ENCODE data around the gene LY6G6D. TPM values are rescaled to one million over a fixed set of nuclear protein-coding genes. Genes with fewer than 3 reads are reported as not detected.

Gene LY6G6D
- total RNA-seq, 1 experiment from 2014 or later, result not detected

DNA sequence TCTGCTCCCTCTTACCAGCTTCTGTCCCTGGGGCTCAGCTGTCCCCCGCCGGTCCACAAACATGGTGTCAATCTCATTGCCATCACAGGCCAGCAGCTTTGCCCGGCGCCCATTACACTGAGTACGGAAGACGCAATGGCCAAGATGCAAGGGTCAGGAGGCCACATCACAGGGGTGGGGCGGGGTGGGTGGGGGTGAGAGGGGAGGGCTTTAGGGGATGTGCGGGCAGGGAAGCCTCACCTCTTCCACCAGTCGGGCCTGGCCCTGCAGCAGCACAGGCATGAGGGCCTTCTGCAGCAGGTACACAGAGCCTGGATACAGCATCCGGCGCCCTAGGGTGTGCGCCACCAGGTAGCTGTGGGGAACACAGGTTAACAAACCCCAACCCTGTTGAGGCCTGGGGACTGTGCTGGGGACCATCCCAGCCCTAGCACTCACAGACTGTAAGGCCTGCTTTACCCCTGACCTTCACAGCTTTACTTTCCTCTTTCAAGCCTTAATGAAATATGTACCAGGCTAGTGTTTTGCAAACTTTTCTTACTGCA is 23.5 kb upstream of the LY6G6D start:
- no peak for DNase-seq (ENCODE audit: low spot score)
- H3K9me3 Mint-ChIP-seq, result no peaks in the 10 kb centered on the region
- no peak overlapping the region for H3K4me3 Mint-ChIP-seq
- H3K27ac Mint-ChIP-seq, result no peak overlapping the region
- no peaks in the 10 kb centered on the region for H3K4me1 Mint-ChIP-seq
- H3K36me3 Mint-ChIP-seq, result peaks cover 26% of the 10 kb centered on the region
- ATAC-seq, result no peak
- TF ChIP-seq, protein P1, sequence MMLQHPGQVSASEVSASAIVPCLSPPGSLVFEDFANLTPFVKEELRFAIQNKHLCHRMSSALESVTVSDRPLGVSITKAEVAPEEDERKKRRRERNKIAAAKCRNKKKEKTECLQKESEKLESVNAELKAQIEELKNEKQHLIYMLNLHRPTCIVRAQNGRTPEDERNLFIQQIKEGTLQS (CRISPR knock-in tag; conservative IDR thresholded peaks at IDR 0.05), result no peak
- TF ChIP-seq NFYB (CRISPR knock-in tag; conservative IDR thresholded peaks at IDR 0.05; ENCODE audit: low read depth) (no peak), ETV6 (CRISPR knock-in tag; IDR thresholded peaks at IDR 0.05) (no peak), SMAD3 (CRISPR knock-in tag; IDR thresholded peaks at IDR 0.05; ENCODE audit: borderline replicate concordance) (no peak), RORB (CRISPR knock-in tag; IDR thresholded peaks at IDR 0.05) (no peak), ESRRA (CRISPR knock-in tag; IDR thresholded peaks at IDR 0.05; ENCODE audit: borderline replicate concordance) (no peak), TEAD4 (CRISPR knock-in tag; IDR thresholded peaks at IDR 0.05) (no peak), MXD4 (CRISPR knock-in tag; IDR thresholded peaks at IDR 0.05; ENCODE audit: borderline replicate concordance) (no peak), CREM (CRISPR knock-in tag; IDR thresholded peaks at IDR 0.05) (no peak), HMGA2 (CRISPR knock-in tag; IDR thresholded peaks at IDR 0.05) (no peak), JAZF1 (CRISPR knock-in tag; IDR thresholded peaks at IDR 0.05) (no peak), ZNF219 (CRISPR knock-in tag; IDR thresholded peaks at IDR 0.05; ENCODE audit: borderline replicate concordance) (no peak), SMAD4 (CRISPR knock-in tag; IDR thresholded peaks at IDR 0.05) (no peak), FOXP1 (CRISPR knock-in tag; IDR thresholded peaks at IDR 0.05; ENCODE audit: borderline replicate concordance) (no peak)
- TF ChIP-seq, protein P2, sequence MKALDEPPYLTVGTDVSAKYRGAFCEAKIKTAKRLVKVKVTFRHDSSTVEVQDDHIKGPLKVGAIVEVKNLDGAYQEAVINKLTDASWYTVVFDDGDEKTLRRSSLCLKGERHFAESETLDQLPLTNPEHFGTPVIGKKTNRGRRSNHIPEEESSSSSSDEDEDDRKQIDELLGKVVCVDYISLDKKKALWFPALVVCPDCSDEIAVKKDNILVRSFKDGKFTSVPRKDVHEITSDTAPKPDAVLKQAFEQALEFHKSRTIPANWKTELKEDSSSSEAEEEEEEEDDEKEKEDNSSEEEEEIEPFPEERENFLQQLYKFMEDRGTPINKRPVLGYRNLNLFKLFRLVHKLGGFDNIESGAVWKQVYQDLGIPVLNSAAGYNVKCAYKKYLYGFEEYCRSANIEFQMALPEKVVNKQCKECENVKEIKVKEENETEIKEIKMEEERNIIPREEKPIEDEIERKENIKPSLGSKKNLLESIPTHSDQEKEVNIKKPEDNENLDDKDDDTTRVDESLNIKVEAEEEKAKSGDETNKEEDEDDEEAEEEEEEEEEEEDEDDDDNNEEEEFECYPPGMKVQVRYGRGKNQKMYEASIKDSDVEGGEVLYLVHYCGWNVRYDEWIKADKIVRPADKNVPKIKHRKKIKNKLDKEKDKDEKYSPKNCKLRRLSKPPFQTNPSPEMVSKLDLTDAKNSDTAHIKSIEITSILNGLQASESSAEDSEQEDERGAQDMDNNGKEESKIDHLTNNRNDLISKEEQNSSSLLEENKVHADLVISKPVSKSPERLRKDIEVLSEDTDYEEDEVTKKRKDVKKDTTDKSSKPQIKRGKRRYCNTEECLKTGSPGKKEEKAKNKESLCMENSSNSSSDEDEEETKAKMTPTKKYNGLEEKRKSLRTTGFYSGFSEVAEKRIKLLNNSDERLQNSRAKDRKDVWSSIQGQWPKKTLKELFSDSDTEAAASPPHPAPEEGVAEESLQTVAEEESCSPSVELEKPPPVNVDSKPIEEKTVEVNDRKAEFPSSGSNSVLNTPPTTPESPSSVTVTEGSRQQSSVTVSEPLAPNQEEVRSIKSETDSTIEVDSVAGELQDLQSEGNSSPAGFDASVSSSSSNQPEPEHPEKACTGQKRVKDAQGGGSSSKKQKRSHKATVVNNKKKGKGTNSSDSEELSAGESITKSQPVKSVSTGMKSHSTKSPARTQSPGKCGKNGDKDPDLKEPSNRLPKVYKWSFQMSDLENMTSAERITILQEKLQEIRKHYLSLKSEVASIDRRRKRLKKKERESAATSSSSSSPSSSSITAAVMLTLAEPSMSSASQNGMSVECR (CRISPR knock-in tag; IDR thresholded peaks at IDR 0.05; ENCODE audit: borderline replicate concordance), result no peak
- TF ChIP-seq, protein P3, sequence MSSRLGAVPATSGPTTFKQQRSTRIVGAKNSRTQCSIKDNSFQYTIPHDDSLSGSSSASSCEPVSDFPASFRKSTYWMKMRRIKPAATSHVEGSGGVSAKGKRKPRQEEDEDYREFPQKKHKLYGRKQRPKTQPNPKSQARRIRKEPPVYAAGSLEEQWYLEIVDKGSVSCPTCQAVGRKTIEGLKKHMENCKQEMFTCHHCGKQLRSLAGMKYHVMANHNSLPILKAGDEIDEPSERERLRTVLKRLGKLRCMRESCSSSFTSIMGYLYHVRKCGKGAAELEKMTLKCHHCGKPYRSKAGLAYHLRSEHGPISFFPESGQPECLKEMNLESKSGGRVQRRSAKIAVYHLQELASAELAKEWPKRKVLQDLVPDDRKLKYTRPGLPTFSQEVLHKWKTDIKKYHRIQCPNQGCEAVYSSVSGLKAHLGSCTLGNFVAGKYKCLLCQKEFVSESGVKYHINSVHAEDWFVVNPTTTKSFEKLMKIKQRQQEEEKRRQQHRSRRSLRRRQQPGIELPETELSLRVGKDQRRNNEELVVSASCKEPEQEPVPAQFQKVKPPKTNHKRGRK (CRISPR knock-in tag; IDR thresholded peaks at IDR 0.05; ENCODE audit: borderline replicate concordance), result no peak
- TF ChIP-seq, protein P4, sequence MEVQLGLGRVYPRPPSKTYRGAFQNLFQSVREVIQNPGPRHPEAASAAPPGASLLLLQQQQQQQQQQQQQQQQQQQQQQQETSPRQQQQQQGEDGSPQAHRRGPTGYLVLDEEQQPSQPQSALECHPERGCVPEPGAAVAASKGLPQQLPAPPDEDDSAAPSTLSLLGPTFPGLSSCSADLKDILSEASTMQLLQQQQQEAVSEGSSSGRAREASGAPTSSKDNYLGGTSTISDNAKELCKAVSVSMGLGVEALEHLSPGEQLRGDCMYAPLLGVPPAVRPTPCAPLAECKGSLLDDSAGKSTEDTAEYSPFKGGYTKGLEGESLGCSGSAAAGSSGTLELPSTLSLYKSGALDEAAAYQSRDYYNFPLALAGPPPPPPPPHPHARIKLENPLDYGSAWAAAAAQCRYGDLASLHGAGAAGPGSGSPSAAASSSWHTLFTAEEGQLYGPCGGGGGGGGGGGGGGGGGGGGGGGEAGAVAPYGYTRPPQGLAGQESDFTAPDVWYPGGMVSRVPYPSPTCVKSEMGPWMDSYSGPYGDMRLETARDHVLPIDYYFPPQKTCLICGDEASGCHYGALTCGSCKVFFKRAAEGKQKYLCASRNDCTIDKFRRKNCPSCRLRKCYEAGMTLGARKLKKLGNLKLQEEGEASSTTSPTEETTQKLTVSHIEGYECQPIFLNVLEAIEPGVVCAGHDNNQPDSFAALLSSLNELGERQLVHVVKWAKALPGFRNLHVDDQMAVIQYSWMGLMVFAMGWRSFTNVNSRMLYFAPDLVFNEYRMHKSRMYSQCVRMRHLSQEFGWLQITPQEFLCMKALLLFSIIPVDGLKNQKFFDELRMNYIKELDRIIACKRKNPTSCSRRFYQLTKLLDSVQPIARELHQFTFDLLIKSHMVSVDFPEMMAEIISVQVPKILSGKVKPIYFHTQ (CRISPR knock-in tag; IDR thresholded peaks at IDR 0.05), result no peak
- TF ChIP-seq, protein P5, sequence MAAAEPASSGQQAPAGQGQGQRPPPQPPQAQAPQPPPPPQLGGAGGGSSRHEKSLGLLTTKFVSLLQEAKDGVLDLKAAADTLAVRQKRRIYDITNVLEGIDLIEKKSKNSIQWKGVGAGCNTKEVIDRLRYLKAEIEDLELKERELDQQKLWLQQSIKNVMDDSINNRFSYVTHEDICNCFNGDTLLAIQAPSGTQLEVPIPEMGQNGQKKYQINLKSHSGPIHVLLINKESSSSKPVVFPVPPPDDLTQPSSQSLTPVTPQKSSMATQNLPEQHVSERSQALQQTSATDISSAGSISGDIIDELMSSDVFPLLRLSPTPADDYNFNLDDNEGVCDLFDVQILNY (CRISPR knock-in tag; IDR thresholded peaks at IDR 0.05), result no peak
- TF ChIP-seq, protein P6, sequence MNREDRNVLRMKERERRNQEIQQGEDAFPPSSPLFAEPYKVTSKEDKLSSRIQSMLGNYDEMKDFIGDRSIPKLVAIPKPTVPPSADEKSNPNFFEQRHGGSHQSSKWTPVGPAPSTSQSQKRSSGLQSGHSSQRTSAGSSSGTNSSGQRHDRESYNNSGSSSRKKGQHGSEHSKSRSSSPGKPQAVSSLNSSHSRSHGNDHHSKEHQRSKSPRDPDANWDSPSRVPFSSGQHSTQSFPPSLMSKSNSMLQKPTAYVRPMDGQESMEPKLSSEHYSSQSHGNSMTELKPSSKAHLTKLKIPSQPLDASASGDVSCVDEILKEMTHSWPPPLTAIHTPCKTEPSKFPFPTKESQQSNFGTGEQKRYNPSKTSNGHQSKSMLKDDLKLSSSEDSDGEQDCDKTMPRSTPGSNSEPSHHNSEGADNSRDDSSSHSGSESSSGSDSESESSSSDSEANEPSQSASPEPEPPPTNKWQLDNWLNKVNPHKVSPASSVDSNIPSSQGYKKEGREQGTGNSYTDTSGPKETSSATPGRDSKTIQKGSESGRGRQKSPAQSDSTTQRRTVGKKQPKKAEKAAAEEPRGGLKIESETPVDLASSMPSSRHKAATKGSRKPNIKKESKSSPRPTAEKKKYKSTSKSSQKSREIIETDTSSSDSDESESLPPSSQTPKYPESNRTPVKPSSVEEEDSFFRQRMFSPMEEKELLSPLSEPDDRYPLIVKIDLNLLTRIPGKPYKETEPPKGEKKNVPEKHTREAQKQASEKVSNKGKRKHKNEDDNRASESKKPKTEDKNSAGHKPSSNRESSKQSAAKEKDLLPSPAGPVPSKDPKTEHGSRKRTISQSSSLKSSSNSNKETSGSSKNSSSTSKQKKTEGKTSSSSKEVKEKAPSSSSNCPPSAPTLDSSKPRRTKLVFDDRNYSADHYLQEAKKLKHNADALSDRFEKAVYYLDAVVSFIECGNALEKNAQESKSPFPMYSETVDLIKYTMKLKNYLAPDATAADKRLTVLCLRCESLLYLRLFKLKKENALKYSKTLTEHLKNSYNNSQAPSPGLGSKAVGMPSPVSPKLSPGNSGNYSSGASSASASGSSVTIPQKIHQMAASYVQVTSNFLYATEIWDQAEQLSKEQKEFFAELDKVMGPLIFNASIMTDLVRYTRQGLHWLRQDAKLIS (CRISPR knock-in tag; IDR thresholded peaks at IDR 0.05; ENCODE audit: borderline replicate concordance), result no peak
- TF ChIP-seq, protein P7, sequence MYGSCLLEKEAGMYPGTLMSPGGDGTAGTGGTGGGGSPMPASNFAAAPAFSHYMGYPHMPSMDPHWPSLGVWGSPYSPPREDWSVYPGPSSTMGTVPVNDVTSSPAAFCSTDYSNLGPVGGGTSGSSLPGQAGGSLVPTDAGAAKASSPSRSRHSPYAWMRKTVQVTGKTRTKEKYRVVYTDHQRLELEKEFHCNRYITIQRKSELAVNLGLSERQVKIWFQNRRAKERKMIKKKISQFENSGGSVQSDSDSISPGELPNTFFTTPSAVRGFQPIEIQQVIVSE (CRISPR knock-in tag; IDR thresholded peaks at IDR 0.05; ENCODE audit: borderline replicate concordance), result no peak
- CTCF ChIA-PET, result interaction anchor here (1.1 kb wide), 1 partner anchor 22 kb away, joined by 3 read pairs; no protein-coding TSS in a partner anchor
- POLR2A ChIA-PET, result no interaction called here
- no peaks in the 10 kb centered on the region for H3K27me3 Mint-ChIP-seq (ENCODE audit: low read depth)

Data from WTC11 (cell line).